Measurements from ENCODE around the gene PTPRB.

GRCh38 chr12:70671698-70672097 lies 34.5 kb upstream of the PTPRB start:
- TF ChIP-seq EZH2 (IDR thresholded peaks at IDR 0.05; ENCODE audit: borderline replicate concordance, low read length) (no peak), CTCF (conservative IDR thresholded peaks at IDR 0.05 in 1 of 2, IDR thresholded peaks at IDR 0.05 in 1 of 2; ENCODE audit: extremely low read depth in 1 of 2, insufficient read depth in 1 of 2, low read depth in 1 of 2, low read length in 2 of 2) (no peak)

Measured in mammary epithelial cell (primary cell).